Measurements from ENCODE around the gene CD248. TPM values are rescaled to one million over a fixed set of nuclear protein-coding genes. Genes with fewer than 3 reads are reported as not detected.

The CD248 gene
- total and polyA plus RNA-seq, 3 experiments from 2014 or later, result 2.9 to 18.9 (median 3.1) TPM

DNA sequence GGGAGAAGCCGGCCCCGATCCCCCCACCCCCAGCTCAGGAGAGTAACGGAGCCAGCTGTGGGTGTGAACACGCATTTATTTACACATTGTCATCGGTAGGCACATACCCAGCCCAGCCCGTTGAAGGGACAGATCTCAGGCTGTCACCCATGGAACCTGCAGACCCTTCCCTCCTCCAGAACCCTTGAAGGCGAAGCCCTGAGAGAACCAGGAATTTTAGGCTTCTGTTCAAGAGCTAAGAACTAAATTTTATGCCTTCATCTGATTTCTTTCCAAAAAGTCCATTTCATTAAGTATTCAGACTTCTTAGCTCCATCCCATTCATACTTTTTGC lies 28.4 kb upstream of the CD248 start:
- H3K4me1 Mint-ChIP-seq, result peaks cover 43 to 65% (median 50%) of the 10 kb centered on the region in 3 donors
- Histone ChIP-seq H3K4me1 (ENCODE audit: insufficient read depth, low read length) (peaks cover 45% of the 10 kb centered on the region), H3K9me3 (ENCODE audit: low read length) (no peaks in the 10 kb centered on the region), H3K36me3 (ENCODE audit: insufficient read depth, low read length) (peaks cover 16% of the 10 kb centered on the region), H3K27me3 (ENCODE audit: insufficient read depth, low read length, poor library complexity, severe bottlenecking) (no peaks in the 10 kb centered on the region), H3K4me3 (ENCODE audit: low read length) (peak overlapping the region; percentile 96), H3K27ac (ENCODE audit: low read depth, low read length) (peak overlapping the region; percentile 92)
- no peak for DNase-seq
- peak overlapping the region; percentile 96 to 100 (median 97) for H3K4me3 Mint-ChIP-seq
- ChIA-PET CTCF (interaction anchor here (1.0 to 8.6 kb wide), 7 partner anchors 9 to 41 kb away, joined by 3 to 72 read pairs (median 8); partner anchors contain the start of genes RIN1 and SLC29A2), POLR2A (interaction anchor here (0.6 to 1.8 kb wide), 5 partner anchors 18 to 497 kb away, joined by 3 to 8 read pairs (median 6); partner anchors contain the start of genes CD248, RBM4 and SLC29A2)
- H3K27me3 Mint-ChIP-seq, result peaks cover 0 to 10% of the 10 kb centered on the region in 2 donors
- peaks cover 4 to 43% (median 8%) of the 10 kb centered on the region in 3 donors for H3K36me3 Mint-ChIP-seq
- H3K9me3 Mint-ChIP-seq, result peaks cover 0 to 4% (median 0%) of the 10 kb centered on the region in 5 donors
- peak overlapping the region; percentile 96 to 99 (median 98) for H3K27ac Mint-ChIP-seq

DNA sequence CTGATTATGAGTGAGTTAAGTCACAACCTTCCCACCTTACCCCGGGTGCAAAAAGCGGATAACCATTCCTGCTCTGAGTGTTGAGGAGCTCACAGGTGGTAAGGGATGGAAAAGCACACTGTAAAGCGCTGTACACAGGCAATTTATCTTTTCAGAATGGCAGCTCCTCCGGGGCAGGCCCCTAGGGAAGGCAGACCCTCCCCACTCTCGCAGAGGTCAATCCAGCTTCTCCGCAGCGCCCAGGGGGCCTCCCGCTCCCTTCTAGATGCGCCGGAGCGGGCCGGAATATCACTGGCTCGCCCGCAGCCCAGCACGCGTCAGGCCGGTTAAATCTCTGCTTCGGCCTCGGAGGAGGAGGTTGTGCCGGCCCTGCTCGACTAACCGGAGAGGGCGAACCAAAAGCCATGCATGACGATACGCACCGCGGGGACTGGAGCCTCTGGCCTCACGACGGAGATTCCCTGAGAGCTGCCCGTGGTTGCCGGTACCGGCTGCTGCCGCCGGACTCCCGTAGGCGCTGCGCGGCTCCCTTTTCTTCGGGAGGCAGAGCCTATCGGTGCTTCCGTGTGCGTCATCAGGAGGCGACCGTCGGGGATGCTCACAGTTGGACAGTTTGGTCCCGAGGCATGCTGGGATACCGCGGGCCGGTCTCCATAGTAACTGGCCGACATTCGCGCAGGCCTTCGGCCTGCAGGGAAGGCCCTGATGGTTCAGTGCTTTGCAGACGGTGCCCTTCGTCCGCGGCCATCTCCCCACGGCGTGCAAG lies 27.9 kb upstream of the CD248 start, which contains the start of gene BRMS1:
BRMS1 (minus strand) TSS at position 555 of the 766 bp plus-strand sequence. CDS start 2,870 bp downstream, outside the sequence.
- H3K27ac Mint-ChIP-seq, result peak within 1 kb of the TSS; percentile 96 to 99 (median 98)
- ChIA-PET POLR2A (interaction anchor here (0.6 to 1.8 kb wide), 6 partner anchors 18 to 498 kb away, joined by 3 to 8 read pairs (median 6); partner anchors contain the start of genes CD248, RBM4 and SLC29A2), CTCF (interaction anchor here (0.7 to 8.6 kb wide), 9 partner anchors 8 to 44 kb away, joined by 3 to 72 read pairs (median 6); partner anchors contain the start of genes RIN1 and SLC29A2)
- peak within 1 kb of the TSS; percentile 96 to 100 (median 97) for H3K4me3 Mint-ChIP-seq
- Histone ChIP-seq H3K4me1 (ENCODE audit: insufficient read depth, low read length) (peaks cover 45% of the 10 kb centered on the region), H3K27ac (ENCODE audit: low read depth, low read length) (peak within 1 kb of the TSS; percentile 92), H3K4me3 (ENCODE audit: low read length) (peak within 1 kb of the TSS; percentile 96), H3K36me3 (ENCODE audit: insufficient read depth, low read length) (peaks cover 22% of the 10 kb centered on the region), H3K9me3 (ENCODE audit: low read length) (no peaks in the 10 kb centered on the region), H3K27me3 (ENCODE audit: insufficient read depth, low read length, poor library complexity, severe bottlenecking) (no peaks in the 10 kb centered on the region)
- H3K27me3 Mint-ChIP-seq, result peaks cover 0 to 10% of the 10 kb centered on the region in 2 donors
- peak; percentile 92 to 98 (median 94) for DNase-seq
- peaks cover 4 to 49% (median 8%) of the 10 kb centered on the region in 3 donors for H3K36me3 Mint-ChIP-seq
- H3K9me3 Mint-ChIP-seq, result peaks cover 0 to 4% (median 0%) of the 10 kb centered on the region in 5 donors
- H3K4me1 Mint-ChIP-seq, result peaks cover 43 to 65% (median 50%) of the 10 kb centered on the region in 3 donors

DNA sequence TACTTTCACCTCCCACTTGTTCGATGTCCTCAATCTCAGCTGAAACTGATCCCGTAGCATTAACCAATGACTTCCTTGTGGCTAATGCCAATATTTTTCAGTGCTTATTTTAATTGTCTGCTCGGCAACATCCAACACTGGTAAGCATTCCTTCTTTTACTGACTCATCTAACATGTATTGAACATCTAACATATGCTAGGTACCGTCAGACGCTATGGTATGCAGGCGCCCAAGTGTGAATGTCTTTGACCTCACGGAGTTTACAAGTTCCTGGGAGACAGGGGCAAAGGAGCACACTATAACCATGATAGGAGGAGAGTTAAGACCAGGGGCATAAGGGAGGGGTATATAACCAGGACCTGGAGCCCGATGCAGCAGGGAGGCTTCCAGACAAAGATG lies 26.3 kb upstream of the CD248 start:
- H3K27me3 ChIP-seq (ENCODE audit: insufficient read depth, low read length, poor library complexity, severe bottlenecking), result no peaks in the 10 kb centered on the region
- Mint-ChIP-seq H3K9me3 (peaks cover 0 to 4% (median 0%) of the 10 kb centered on the region in 5 donors), H3K36me3 (peaks cover 4 to 64% (median 11%) of the 10 kb centered on the region in 3 donors), H3K27me3 (peaks cover 0 to 9% of the 10 kb centered on the region in 2 donors), H3K4me1 (peaks cover 40 to 60% (median 48%) of the 10 kb centered on the region in 3 donors), H3K4me3 (peak overlapping the region; percentile 96 to 100 (median 97)), H3K27ac (peak overlapping the region in 5 of 8 donors; percentile 59 to 99 (median 68))
- H3K9me3 ChIP-seq (ENCODE audit: low read length), result no peaks in the 10 kb centered on the region
- H3K4me3 ChIP-seq (ENCODE audit: low read length), result no peak overlapping the region
- peak in 1 of 5 donors; percentile 30 for DNase-seq
- peaks cover 31% of the 10 kb centered on the region for H3K36me3 ChIP-seq (ENCODE audit: insufficient read depth, low read length)
- CTCF ChIA-PET, result interaction anchor here (0.9 to 8.6 kb wide), 3 partner anchors 31 to 46 kb away, joined by 3 to 72 read pairs (median 6); no protein-coding TSS in a partner anchor
- no peak overlapping the region for H3K27ac ChIP-seq (ENCODE audit: low read depth, low read length)
- POLR2A ChIA-PET, result interaction anchor here (0.5 kb wide), 1 partner anchor 1011 kb away, joined by 3 read pairs; no protein-coding TSS in a partner anchor
- peaks cover 41% of the 10 kb centered on the region for H3K4me1 ChIP-seq (ENCODE audit: insufficient read depth, low read length)

DNA sequence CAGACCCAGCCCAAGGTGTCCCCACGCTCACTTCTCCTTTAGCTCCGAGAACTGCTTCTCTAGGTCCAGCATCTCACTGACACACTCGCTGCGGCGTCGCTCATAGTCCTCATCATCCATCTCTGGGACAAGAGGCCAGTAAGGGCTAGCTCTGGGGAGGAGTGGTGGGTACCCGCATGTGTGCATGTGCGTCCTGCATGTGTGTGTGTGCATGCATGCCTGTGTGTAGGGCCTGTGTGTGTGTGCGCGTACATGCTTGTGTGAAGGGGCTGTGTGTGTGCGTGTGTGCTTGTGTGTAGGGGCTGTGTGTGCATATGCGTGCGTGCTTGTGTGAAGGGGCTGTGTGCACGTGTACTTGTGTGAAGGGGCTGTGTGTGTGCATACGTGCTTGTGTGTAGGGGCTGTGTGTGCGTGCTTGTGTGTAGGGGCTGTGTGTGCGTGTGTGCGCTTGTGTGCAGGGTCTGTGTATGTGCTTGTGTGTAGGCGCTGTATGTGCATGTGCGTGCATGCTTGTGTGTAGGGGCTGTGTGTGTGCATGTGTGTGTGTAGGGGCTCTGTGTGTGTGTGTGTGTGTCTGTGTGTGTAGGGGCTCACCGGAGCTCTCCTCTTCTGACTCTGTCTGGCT lies 24.8 kb upstream of the CD248 start:
- Histone ChIP-seq H3K9me3 (ENCODE audit: low read length) (no peaks in the 10 kb centered on the region), H3K4me3 (ENCODE audit: low read length) (no peak overlapping the region), H3K36me3 (ENCODE audit: insufficient read depth, low read length) (peaks cover 31% of the 10 kb centered on the region), H3K27me3 (ENCODE audit: insufficient read depth, low read length, poor library complexity, severe bottlenecking) (no peaks in the 10 kb centered on the region), H3K27ac (ENCODE audit: low read depth, low read length) (no peak overlapping the region), H3K4me1 (ENCODE audit: insufficient read depth, low read length) (peaks cover 42% of the 10 kb centered on the region)
- Mint-ChIP-seq H3K4me1 (peaks cover 45 to 64% (median 49%) of the 10 kb centered on the region in 3 donors), H3K27ac (peak overlapping the region in 2 of 8 donors; percentile 23 to 63), H3K4me3 (peak overlapping the region in 3 of 7 donors; percentile 31 to 66 (median 51)), H3K27me3 (peaks cover 0 to 4% of the 10 kb centered on the region in 2 donors), H3K36me3 (peaks cover 4 to 75% (median 11%) of the 10 kb centered on the region in 3 donors), H3K9me3 (no peaks in the 10 kb centered on the region)
- POLR2A ChIA-PET, result no interaction called here
- peak in 1 of 5 donors; percentile 24 for DNase-seq
- CTCF ChIA-PET, result interaction anchor here (8.6 kb wide), 1 partner anchor 29 kb away, joined by 72 read pairs; no protein-coding TSS in a partner anchor

DNA sequence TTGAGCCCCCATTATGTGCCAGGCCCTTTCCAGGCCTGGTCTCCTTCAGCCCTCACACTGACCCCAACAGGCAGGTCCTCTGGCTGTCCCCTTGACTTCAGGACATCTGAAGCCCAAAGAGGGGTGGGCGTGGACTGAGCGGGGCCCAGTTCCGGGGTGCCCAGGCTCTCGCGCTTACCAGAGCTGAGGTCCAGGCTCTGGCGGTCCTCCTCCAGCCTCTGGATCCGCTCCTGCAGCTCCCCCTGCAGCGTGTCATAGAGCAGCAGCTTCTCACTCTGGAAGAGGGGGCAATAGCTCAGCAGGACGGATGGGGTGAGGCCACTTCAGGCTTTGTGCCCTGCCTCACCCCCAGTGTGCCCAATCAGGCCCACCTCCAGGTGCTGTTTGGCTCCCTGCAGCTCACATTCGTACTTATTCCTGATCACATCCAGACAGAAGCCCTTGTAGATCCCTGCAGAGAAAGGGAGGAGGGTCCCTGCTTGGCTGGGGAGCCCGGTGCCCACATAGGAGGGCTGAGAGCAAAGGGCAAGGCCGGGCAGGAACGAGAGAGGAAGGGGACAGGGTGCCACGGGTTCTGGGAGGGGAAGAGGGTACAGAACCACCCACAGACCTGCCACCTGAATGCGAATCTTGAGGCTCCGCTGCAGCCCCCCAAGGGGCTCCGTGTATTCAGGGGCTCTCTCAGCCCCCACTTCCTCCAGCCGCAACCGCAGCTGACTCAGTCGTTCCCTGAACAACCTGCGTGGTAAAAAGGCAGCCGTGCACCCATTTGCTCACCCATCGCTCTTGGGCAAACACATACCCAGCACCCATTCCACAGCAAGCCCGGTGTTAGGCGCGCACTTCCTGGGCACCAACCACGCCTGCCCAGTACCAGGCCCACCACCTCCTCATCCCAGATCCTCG lies 24.0 kb upstream of the CD248 start:
- H3K9me3 Mint-ChIP-seq, result no peaks in the 10 kb centered on the region
- no peak overlapping the region for H3K4me3 Mint-ChIP-seq
- peaks cover 41% of the 10 kb centered on the region for H3K4me1 ChIP-seq (ENCODE audit: insufficient read depth, low read length)
- ChIA-PET CTCF (interaction anchor here (0.8 to 8.6 kb wide), 3 partner anchors 24 to 28 kb away, joined by 3 to 72 read pairs (median 3); partner anchors contain the start of gene CD248), POLR2A (no interaction called here)
- peak in 1 of 5 donors; percentile 35 for DNase-seq
- peaks cover 31% of the 10 kb centered on the region for H3K36me3 ChIP-seq (ENCODE audit: insufficient read depth, low read length)
- no peaks in the 10 kb centered on the region for H3K9me3 ChIP-seq (ENCODE audit: low read length)
- H3K27me3 ChIP-seq (ENCODE audit: insufficient read depth, low read length, poor library complexity, severe bottlenecking), result no peaks in the 10 kb centered on the region
- H3K27ac Mint-ChIP-seq, result no peak overlapping the region
- H3K4me3 ChIP-seq (ENCODE audit: low read length), result no peak overlapping the region
- no peak overlapping the region for H3K27ac ChIP-seq (ENCODE audit: low read depth, low read length)
- peaks cover 0 to 3% of the 10 kb centered on the region in 2 donors for H3K27me3 Mint-ChIP-seq
- H3K36me3 Mint-ChIP-seq, result peaks cover 4 to 76% (median 11%) of the 10 kb centered on the region in 3 donors
- H3K4me1 Mint-ChIP-seq, result peaks cover 49 to 62% (median 51%) of the 10 kb centered on the region in 3 donors

DNA sequence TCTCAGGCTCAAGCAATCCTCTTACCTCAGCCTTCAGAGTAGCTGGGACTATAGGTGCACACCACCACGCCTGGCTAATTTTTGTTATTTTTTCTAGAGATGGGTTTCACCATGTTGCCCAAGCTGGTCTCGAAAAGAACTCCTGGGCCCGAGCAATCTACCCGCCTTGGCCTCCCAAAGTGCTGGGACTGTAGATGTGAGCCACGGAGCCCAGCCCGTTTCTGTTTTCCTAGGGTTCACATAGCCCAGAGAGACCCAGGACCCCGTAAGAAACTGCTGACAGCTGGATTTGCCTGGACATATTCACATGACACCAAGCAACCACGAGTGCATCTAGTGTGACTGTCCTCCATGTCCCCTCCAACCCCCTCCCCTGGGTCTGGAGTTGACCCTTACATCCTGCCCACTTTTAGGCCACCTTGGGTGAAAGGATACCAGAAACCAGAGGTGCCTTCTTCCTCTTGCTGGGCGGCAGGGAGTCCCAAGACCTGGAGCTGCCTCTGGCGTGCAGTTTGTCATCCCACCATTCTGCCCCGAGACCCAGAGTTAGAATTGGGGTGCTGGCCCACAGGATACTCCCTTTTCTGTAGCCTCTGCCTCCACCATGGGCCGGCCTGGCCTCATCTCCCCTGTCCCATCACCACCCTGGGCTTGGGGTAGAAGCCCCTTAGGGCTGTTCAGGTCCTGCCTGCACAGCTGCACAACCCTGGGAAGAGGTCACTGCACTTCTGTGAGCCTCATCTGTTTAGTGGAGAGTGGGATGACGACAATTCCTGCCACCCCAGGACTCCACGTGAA lies 23.0 kb upstream of the CD248 start:
- Histone ChIP-seq H3K36me3 (ENCODE audit: insufficient read depth, low read length) (peaks cover 31% of the 10 kb centered on the region), H3K4me1 (ENCODE audit: insufficient read depth, low read length) (peaks cover 39% of the 10 kb centered on the region), H3K27me3 (ENCODE audit: insufficient read depth, low read length, poor library complexity, severe bottlenecking) (no peaks in the 10 kb centered on the region), H3K27ac (ENCODE audit: low read depth, low read length) (no peak overlapping the region), H3K9me3 (ENCODE audit: low read length) (no peaks in the 10 kb centered on the region), H3K4me3 (ENCODE audit: low read length) (no peak overlapping the region)
- DNase-seq, result peak in 1 of 5 donors; percentile 28
- peaks cover 4 to 75% (median 11%) of the 10 kb centered on the region in 3 donors for H3K36me3 Mint-ChIP-seq
- peaks cover 0 to 3% of the 10 kb centered on the region in 2 donors for H3K27me3 Mint-ChIP-seq
- H3K4me1 Mint-ChIP-seq, result peaks cover 40 to 58% (median 42%) of the 10 kb centered on the region in 3 donors
- H3K27ac Mint-ChIP-seq, result no peak overlapping the region
- no peaks in the 10 kb centered on the region for H3K9me3 Mint-ChIP-seq
- no peak overlapping the region for H3K4me3 Mint-ChIP-seq
- CTCF ChIA-PET, result interaction anchor here (1.2 to 8.6 kb wide), 3 partner anchors 23 to 49 kb away, joined by 3 to 72 read pairs (median 8); partner anchors contain the start of gene CD248
- POLR2A ChIA-PET, result interaction anchor here (0.8 kb wide), 1 partner anchor 28 kb away, joined by 4 read pairs; no protein-coding TSS in a partner anchor
